GM19438 (cell line): ENCODE measurements around the gene MRPS23.

ENCODE experiments used
- ATAC-seq: cut with Tn5 transposase; IDR thresholded peaks from one replicate; pipeline ENCODE4 v1.9.1; 2021; ENCODE audit warnings: low read depth; ENCODE audit not compliant: unreplicated experiment

MRPS23 gene

GRCh38 chr17:57879437-57880085 lies 29.7 kb upstream of the MRPS23 start:
- no peak for ATAC-seq

- no peak for ATAC-seq
Measured at GRCh38 chr17:57877803-57878377, 28.0 kb upstream of the MRPS23 start.

- no peak for ATAC-seq
Measured at GRCh38 chr17:57876866-57877237, 27.0 kb upstream of the MRPS23 start.

- no peak for ATAC-seq
Measured at GRCh38 chr17:57876023-57876865, 26.4 kb upstream of the MRPS23 start.

- no peak for ATAC-seq
Measured at GRCh38 chr17:57875290-57876022, 25.6 kb upstream of the MRPS23 start.

GRCh38 chr17:57874434-57875289 lies 24.8 kb upstream of the MRPS23 start:
- ATAC-seq, result no peak

GRCh38 chr17:57874058-57874419 lies 24.2 kb upstream of the MRPS23 start:
- ATAC-seq, result no peak

GRCh38 chr17:57873261-57874057 lies 23.6 kb upstream of the MRPS23 start:
- no peak for ATAC-seq

- no peak for ATAC-seq
Measured at GRCh38 chr17:57872536-57872935, 22.7 kb upstream of the MRPS23 start.

- no peak for ATAC-seq
Measured at GRCh38 chr17:57871863-57872262, 22.0 kb upstream of the MRPS23 start.

GRCh38 chr17:57871155-57871554 lies 21.3 kb upstream of the MRPS23 start:
- ATAC-seq, result no peak

GRCh38 chr17:57870283-57870635 lies 20.4 kb upstream of the MRPS23 start:
- no peak for ATAC-seq

GRCh38 chr17:57869617-57870282 lies 19.9 kb upstream of the MRPS23 start:
- ATAC-seq, result no peak

- no peak for ATAC-seq
Measured at GRCh38 chr17:57868910-57869616, 19.2 kb upstream of the MRPS23 start.

- ATAC-seq, result peak; percentile 72
Measured at GRCh38 chr17:57868007-57868909, 18.4 kb upstream of the MRPS23 start.

GRCh38 chr17:57867126-57867525 lies 17.3 kb upstream of the MRPS23 start:
- ATAC-seq, result no peak

GRCh38 chr17:57866723-57867122 lies 16.9 kb upstream of the MRPS23 start:
- no peak for ATAC-seq
